Measurements from ENCODE around the gene YIPF7. TPM values are rescaled to one million over a fixed set of nuclear protein-coding genes. Genes with fewer than 3 reads are reported as not detected.

YIPF7 gene
- total and polyA plus RNA-seq, 4 experiments from 2014 or later, result not detected

DNA sequence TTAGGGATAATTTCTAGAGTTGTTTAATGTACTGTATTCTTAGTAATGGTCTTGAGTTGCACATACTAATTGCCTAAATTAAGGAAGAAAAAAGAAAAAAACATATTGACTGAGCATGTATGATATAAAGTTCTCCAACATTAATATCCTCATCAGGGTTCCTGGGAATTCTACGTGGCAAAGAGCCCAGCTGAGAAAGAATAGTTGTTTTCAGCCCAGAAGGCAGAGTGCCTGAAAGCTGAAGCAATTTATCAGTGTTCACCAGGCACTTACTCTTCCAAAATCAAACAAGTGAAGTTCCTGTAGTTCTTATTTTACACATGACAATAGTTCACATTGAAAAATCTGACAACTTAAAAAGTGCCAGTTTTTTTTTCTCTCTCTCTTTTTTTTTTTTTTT lies 27.7 kb downstream of the YIPF7 start:
- no peaks in the 10 kb centered on the region for H3K36me3 Mint-ChIP-seq
- H3K27ac Mint-ChIP-seq, result no peak overlapping the region
- no peak overlapping the region for H3K4me3 Mint-ChIP-seq
- CTCF ChIA-PET (ENCODE audit: partially characterized antibody), result interaction anchor here (1.1 kb wide), 1 partner anchor 9 kb away, joined by 4 read pairs; no protein-coding TSS in a partner anchor
- H3K4me1 Mint-ChIP-seq, result no peaks in the 10 kb centered on the region
- H3K9me3 ChIP-seq (ENCODE audit: control insufficient read depth in 1 of 2, low read length in 2 of 2), result no peaks in the 10 kb centered on the region
- no peaks in the 10 kb centered on the region for H3K27me3 Mint-ChIP-seq
- DNase-seq, result no peak
- H3K27ac ChIP-seq (ENCODE audit: low read depth, low read length), result no peak overlapping the region
- intact Hi-C loops (cut with micrococcal nuclease), result no loop called here
- no peaks in the 10 kb centered on the region for H3K4me1 ChIP-seq (ENCODE audit: insufficient read depth, low read length)
- H3K27me3 ChIP-seq (ENCODE audit: insufficient read depth, low read length), result no peaks in the 10 kb centered on the region
- H3K36me3 ChIP-seq (ENCODE audit: insufficient read depth, low read length), result no peaks in the 10 kb centered on the region
- POLR2A ChIA-PET (ENCODE audit: partially characterized antibody), result no interaction called here
- no peak overlapping the region for H3K4me3 ChIP-seq (ENCODE audit: low read length in 2 of 2)
- H3K9me3 Mint-ChIP-seq, result no peaks in the 10 kb centered on the region

DNA sequence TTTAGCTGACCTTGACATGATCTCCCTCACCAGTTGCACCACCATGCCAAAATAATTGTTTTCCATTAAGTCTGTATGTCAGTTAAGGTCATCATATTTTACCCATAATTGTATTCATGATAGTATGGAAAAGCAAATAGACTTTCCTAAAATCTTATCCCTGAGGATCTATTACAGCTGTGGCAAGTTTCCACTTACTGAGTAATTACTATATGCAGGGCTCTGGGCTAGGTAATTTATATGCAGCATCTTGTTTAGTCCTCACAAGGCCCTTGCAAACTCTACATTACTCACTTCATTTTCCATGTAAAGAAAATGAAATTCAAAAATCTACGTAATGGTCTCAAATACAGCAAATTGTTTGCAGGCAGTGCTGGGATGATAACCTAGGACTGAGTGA lies 34.8 kb downstream of the YIPF7 start:
- H3K4me3 Mint-ChIP-seq, result no peak overlapping the region
- POLR2A ChIA-PET (ENCODE audit: partially characterized antibody), result no interaction called here
- peaks cover 0 to 2% of the 10 kb centered on the region in 2 donors for H3K27me3 Mint-ChIP-seq

DNA sequence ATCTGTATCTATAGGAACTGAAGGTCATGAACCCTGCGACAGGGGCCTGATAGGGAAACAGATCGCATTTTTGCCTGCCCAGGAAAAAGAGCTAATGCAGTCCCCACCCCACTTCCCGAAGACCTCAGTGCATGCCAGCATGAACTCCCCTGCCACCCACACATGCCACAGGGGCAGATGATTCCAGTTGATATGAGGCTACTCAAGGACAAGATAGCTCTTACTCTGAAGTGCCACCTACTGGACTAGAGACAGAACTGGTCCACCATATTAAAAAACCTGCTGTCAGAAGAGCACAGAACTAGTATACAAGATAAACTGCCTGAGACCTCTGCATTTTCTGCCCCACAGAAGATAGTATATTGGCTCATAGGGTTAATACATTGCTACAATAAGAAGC lies 68.0 kb downstream of the YIPF7 start:
- H3K27ac Mint-ChIP-seq, result no peak overlapping the region
- H3K36me3 ChIP-seq (ENCODE audit: insufficient read depth, low read length), result no peaks in the 10 kb centered on the region
- no peak overlapping the region for H3K4me3 Mint-ChIP-seq
- no peak overlapping the region for H3K4me3 ChIP-seq (ENCODE audit: low read length in 2 of 2)
- ChIA-PET CTCF (ENCODE audit: partially characterized antibody) (no interaction called here), POLR2A (ENCODE audit: partially characterized antibody) (no interaction called here)
- no peaks in the 10 kb centered on the region for H3K4me1 ChIP-seq (ENCODE audit: insufficient read depth, low read length)
- no peak for DNase-seq
- H3K36me3 Mint-ChIP-seq, result no peaks in the 10 kb centered on the region
- no peaks in the 10 kb centered on the region for H3K9me3 ChIP-seq (ENCODE audit: control insufficient read depth in 1 of 2, low read length in 2 of 2)
- H3K27me3 ChIP-seq (ENCODE audit: insufficient read depth, low read length), result no peaks in the 10 kb centered on the region
- intact Hi-C loops (cut with micrococcal nuclease), result no loop called here
- H3K27ac ChIP-seq (ENCODE audit: low read depth, low read length), result no peak overlapping the region
- peaks cover 0 to 17% (median 9%) of the 10 kb centered on the region in 8 donors for H3K9me3 Mint-ChIP-seq
- H3K4me1 Mint-ChIP-seq, result no peaks in the 10 kb centered on the region
- peaks cover 0 to 4% of the 10 kb centered on the region in 2 donors for H3K27me3 Mint-ChIP-seq

More for the DNA sequence above, 34.8 kb downstream of the YIPF7 start:
- H3K36me3 ChIP-seq (ENCODE audit: insufficient read depth, low read length), result no peaks in the 10 kb centered on the region
- H3K4me1 ChIP-seq (ENCODE audit: insufficient read depth, low read length), result no peaks in the 10 kb centered on the region
- no peak for DNase-seq
- CTCF ChIA-PET (ENCODE audit: partially characterized antibody), result no interaction called here
- Mint-ChIP-seq H3K27ac (no peak overlapping the region), H3K36me3 (no peaks in the 10 kb centered on the region), H3K9me3 (no peaks in the 10 kb centered on the region), H3K4me1 (no peaks in the 10 kb centered on the region)
- no peaks in the 10 kb centered on the region for H3K9me3 ChIP-seq (ENCODE audit: control insufficient read depth in 1 of 2, low read length in 2 of 2)
- no peak overlapping the region for H3K27ac ChIP-seq (ENCODE audit: low read depth, low read length)
- intact Hi-C loops (cut with micrococcal nuclease), result no loop called here
- no peak overlapping the region for H3K4me3 ChIP-seq (ENCODE audit: low read length in 2 of 2)
- H3K27me3 ChIP-seq (ENCODE audit: insufficient read depth, low read length), result no peaks in the 10 kb centered on the region

- no peaks in the 10 kb centered on the region for H3K36me3 ChIP-seq (ENCODE audit: insufficient read depth, low read length)
- intact Hi-C loops (cut with micrococcal nuclease), result no loop called here
- ChIA-PET CTCF (ENCODE audit: partially characterized antibody) (no interaction called here), POLR2A (ENCODE audit: partially characterized antibody) (no interaction called here)
- peaks cover 0 to 19% (median 10%) of the 10 kb centered on the region in 8 donors for H3K9me3 Mint-ChIP-seq
- no peaks in the 10 kb centered on the region for H3K4me1 Mint-ChIP-seq
- no peak overlapping the region for H3K27ac Mint-ChIP-seq
- H3K27me3 Mint-ChIP-seq, result peaks cover 0 to 2% of the 10 kb centered on the region in 2 donors
- no peak overlapping the region for H3K27ac ChIP-seq (ENCODE audit: low read depth, low read length)
- DNase-seq, result no peak
- H3K27me3 ChIP-seq (ENCODE audit: insufficient read depth, low read length), result no peaks in the 10 kb centered on the region
- no peak overlapping the region for H3K4me3 ChIP-seq (ENCODE audit: low read length in 2 of 2)
- no peaks in the 10 kb centered on the region for H3K9me3 ChIP-seq (ENCODE audit: control insufficient read depth in 1 of 2, low read length in 2 of 2)
- H3K36me3 Mint-ChIP-seq, result no peaks in the 10 kb centered on the region
- no peak overlapping the region for H3K4me3 Mint-ChIP-seq
- H3K4me1 ChIP-seq (ENCODE audit: insufficient read depth, low read length), result no peaks in the 10 kb centered on the region
Measured at GRCh38 chr4:44580231-44580630, 71.2 kb downstream of the YIPF7 start.

GRCh38 chr4:44578954-44579353 lies 72.5 kb downstream of the YIPF7 start:
- CTCF ChIA-PET (ENCODE audit: partially characterized antibody), result no interaction called here

More at GRCh38 chr4:44578954-44579353, 72.5 kb downstream of the YIPF7 start:
- Mint-ChIP-seq H3K36me3 (no peaks in the 10 kb centered on the region), H3K9me3 (peaks cover 0 to 11% (median 4%) of the 10 kb centered on the region in 8 donors), H3K27me3 (peaks cover 0 to 2% of the 10 kb centered on the region in 2 donors), H3K4me1 (no peaks in the 10 kb centered on the region), H3K4me3 (no peak overlapping the region), H3K27ac (no peak overlapping the region)
- DNase-seq, result no peak
- H3K36me3 ChIP-seq (ENCODE audit: insufficient read depth, low read length), result no peaks in the 10 kb centered on the region
- POLR2A ChIA-PET (ENCODE audit: partially characterized antibody), result no interaction called here
- no peaks in the 10 kb centered on the region for H3K27me3 ChIP-seq (ENCODE audit: insufficient read depth, low read length)
- no peaks in the 10 kb centered on the region for H3K4me1 ChIP-seq (ENCODE audit: insufficient read depth, low read length)
- intact Hi-C loops (cut with micrococcal nuclease), result no loop called here
- H3K9me3 ChIP-seq (ENCODE audit: control insufficient read depth in 1 of 2, low read length in 2 of 2), result no peaks in the 10 kb centered on the region
- no peak overlapping the region for H3K4me3 ChIP-seq (ENCODE audit: low read length in 2 of 2)
- H3K27ac ChIP-seq (ENCODE audit: low read depth, low read length), result no peak overlapping the region

Other genes with a start within 250 kb of the YIPF7 start
- gene KCTD8, start 202.8 kb downstream of the YIPF7 start, total RNA-seq, result not detected
- not detected for gene KCTD8, start 202.8 kb downstream of the YIPF7 start, polyA plus RNA-seq
- gene GUF1, start 26.8 kb upstream of the YIPF7 start, total RNA-seq, result 10 to 100 TPM; 20.5 to 24.2 TPM
- 10 to 100 TPM in 1 of 2 donors, 1 to 10 TPM in 1; 9.4 to 14.8 TPM for gene GUF1, start 26.8 kb upstream of the YIPF7 start, polyA plus RNA-seq
- gene GNPDA2, start 74.9 kb upstream of the YIPF7 start, total RNA-seq, result 10 to 100 TPM; 12.5 to 15.1 TPM
- 10 to 100 TPM; 20.4 to 23.5 TPM for gene GNPDA2, start 74.9 kb upstream of the YIPF7 start, polyA plus RNA-seq